NCI-H2171 (cell line): ENCODE measurements around the gene CPA4.
A peak's percentile ranks its signal among the peaks of the same experiment; 100 is the strongest.

Experiments
- DNase-seq: peaks from one replicate; lab custom pipeline; 2025; lab: John Stamatoyannopoulos, UW

The CPA4 gene

GRCh38 chr7:130274983-130275591 is 17.9 kb upstream of the CPA4 start:
- peak; percentile 44 for DNase-seq

- peak; percentile 28 for DNase-seq
These were observed 17.1 kb upstream of the CPA4 start for GRCh38 chr7:130275826-130276297.

GRCh38 chr7:130276796-130277762 is 15.9 kb upstream of the CPA4 start:
- no peak for DNase-seq

GRCh38 chr7:130277763-130278643 is 15.0 kb upstream of the CPA4 start:
- DNase-seq = peak; percentile 57

GRCh38 chr7:130278860-130279259 is 14.1 kb upstream of the CPA4 start:
- no peak for DNase-seq

GRCh38 chr7:130279286-130279685 is 13.7 kb upstream of the CPA4 start:
- DNase-seq = no peak

GRCh38 chr7:130279906-130280305 is 13.1 kb upstream of the CPA4 start:
- DNase-seq = no peak

GRCh38 chr7:130281260-130281659 is 11.7 kb upstream of the CPA4 start:
- DNase-seq = no peak

GRCh38 chr7:130286881-130287280 is 6.1 kb upstream of the CPA4 start:
- DNase-seq = no peak

- no peak for DNase-seq
These were observed 4.8 kb upstream of the CPA4 start for GRCh38 chr7:130288168-130288567.

GRCh38 chr7:130288829-130289228 is 4.1 kb upstream of the CPA4 start:
- DNase-seq = peak; percentile 14

GRCh38 chr7:130289478-130289877 is 3.5 kb upstream of the CPA4 start:
- no peak for DNase-seq

GRCh38 chr7:130290745-130291144 is 2.2 kb upstream of the CPA4 start:
- no peak for DNase-seq

GRCh38 chr7:130293521-130293920 is 560 bp downstream of the CPA4 start:
- DNase-seq = no peak

GRCh38 chr7:130294314-130294713 is 1.4 kb downstream of the CPA4 start:
- peak; percentile 9 for DNase-seq

GRCh38 chr7:130296221-130296951 is 3.4 kb downstream of the CPA4 start:
- DNase-seq = no peak

- DNase-seq = no peak
These were observed 4.9 kb downstream of the CPA4 start for GRCh38 chr7:130297628-130298543.

GRCh38 chr7:130298544-130299326 is 5.8 kb downstream of the CPA4 start:
- DNase-seq = no peak

- no peak for DNase-seq
These were observed 6.9 kb downstream of the CPA4 start for GRCh38 chr7:130299866-130300265.
